SIG-M5 treated with dmso at 0.1 percent for 504 hours (cell line): ENCODE data around the gene HLTF.

ENCODE experiments used
- DNase-seq: peaks from one replicate; lab custom pipeline; 2025; ENCODE audit not compliant: unreplicated experiment; lab: John Stamatoyannopoulos, UW

HLTF gene

GRCh38 chr3:149090461-149090860, 4.1 kb upstream of the HLTF start:
- no peak for DNase-seq

GRCh38 chr3:149089395-149089794, 3.1 kb upstream of the HLTF start:
- DNase-seq = no peak

GRCh38 chr3:149087208-149087607, 875 bp upstream of the HLTF start:
- DNase-seq = no peak

GRCh38 chr3:149085828-149086231, 503 bp downstream of the HLTF start:
- peak; percentile 18 for DNase-seq

- DNase-seq = no peak
These were observed 4.6 kb downstream of the HLTF start for GRCh38 chr3:149081772-149082171.

GRCh38 chr3:149080699-149081091, 5.6 kb downstream of the HLTF start:
- peak; percentile 42 for DNase-seq

- DNase-seq = no peak
These were observed 6.2 kb downstream of the HLTF start for GRCh38 chr3:149080011-149080698.

GRCh38 chr3:149077628-149078027, 8.7 kb downstream of the HLTF start:
- no peak for DNase-seq

GRCh38 chr3:149067883-149068282, 18.4 kb downstream of the HLTF start:
- no peak for DNase-seq

GRCh38 chr3:149061776-149062175, 24.6 kb downstream of the HLTF start:
- no peak for DNase-seq

GRCh38 chr3:149058602-149059001, 27.7 kb downstream of the HLTF start:
- DNase-seq = no peak

- no peak for DNase-seq
These were observed 28.1 kb downstream of the HLTF start for GRCh38 chr3:149058198-149058597.

GRCh38 chr3:149055575-149055974, 30.8 kb downstream of the HLTF start:
- DNase-seq = peak; percentile 0

GRCh38 chr3:149044339-149045083, 41.8 kb downstream of the HLTF start:
- DNase-seq = no peak

- no peak for DNase-seq
These were observed 43.4 kb downstream of the HLTF start for GRCh38 chr3:149042789-149043386.

GRCh38 chr3:149038322-149038721, 48.0 kb downstream of the HLTF start:
- DNase-seq = no peak

GRCh38 chr3:149037684-149038083, 48.6 kb downstream of the HLTF start:
- no peak for DNase-seq

- no peak for DNase-seq
These were observed 55.2 kb downstream of the HLTF start for GRCh38 chr3:149031096-149031495.

- DNase-seq = no peak
These were observed 59.6 kb downstream of the HLTF start for GRCh38 chr3:149026718-149027117.

GRCh38 chr3:149023951-149024350, 62.4 kb downstream of the HLTF start:
- no peak for DNase-seq

GRCh38 chr3:149021830-149022229, 64.5 kb downstream of the HLTF start:
- DNase-seq = no peak

GRCh38 chr3:149020839-149021252, 65.5 kb downstream of the HLTF start:
- no peak for DNase-seq
